Activated CD8-positive, alpha-beta T cell treated with anti-CD3 and anti-CD28 coated beads for 36 hours (primary cell): ENCODE results near the gene HHATL. TPM values are rescaled to one million over a fixed set of nuclear protein-coding genes. Genes with fewer than 3 reads are reported as not detected.

Experiments
- ATAC-seq: fragments of 200-7000 bp; cut with Tn5 transposase; one replicate; pipeline ENCODE4 v1.10.0; 2021; ENCODE audit warnings: mild to moderate bottlenecking, moderate library complexity
- CTCF ChIA-PET: fragments of 350-600 bp; sonication (Branson Sonifier 250); formaldehyde crosslinking; loops from one replicate; lab custom pipeline; 2021; ENCODE audit warnings: antibody characterized with exemption; lab: Charles Lee
- POLR2A ChIA-PET: fragments of 350-600 bp; sonication (Branson Sonifier 250); formaldehyde crosslinking; loops from one replicate; lab custom pipeline; 2021; ENCODE audit warnings: antibody characterized with exemption; lab: Charles Lee
- DNase-seq: peaks from one replicate; pipeline ENCODE4 v3.0.0-alpha.2; 2020
- H3K27ac Mint-ChIP-seq: one replicate; pipeline ENCODE4 v1.8.0; 2021; ENCODE audit warnings: mild to moderate bottlenecking, mixed read lengths
- H3K27me3 Mint-ChIP-seq: one replicate; pipeline ENCODE4 v1.8.0; 2021; ENCODE audit warnings: mixed read lengths
- H3K36me3 Mint-ChIP-seq: one replicate; pipeline ENCODE4 v1.8.0; 2021; ENCODE audit warnings: low read depth, mixed read lengths
- H3K4me1 Mint-ChIP-seq: one replicate; pipeline ENCODE4 v1.8.0; 2021; ENCODE audit warnings: low read depth, mixed read lengths
- H3K4me3 Mint-ChIP-seq: one replicate; pipeline ENCODE4 v1.8.0; 2021; ENCODE audit warnings: mild to moderate bottlenecking, moderate library complexity, mixed read lengths
- H3K9me3 Mint-ChIP-seq: one replicate; pipeline ENCODE4 v1.8.0; 2021; ENCODE audit warnings: mixed read lengths
- CTCF ChIP-seq: fragments of 200-600 bp; IDR thresholded peaks from one replicate; pipeline ENCODE4 v1.8.0; 2022; ENCODE audit warnings: antibody characterized with exemption, mild to moderate bottlenecking
- intact Hi-C: fragments of 100-400 bp; cut with micrococcal nuclease; formaldehyde crosslinking; loops from one replicate; pipeline ENCODE4 v1.10.0; 2022
- total RNA-seq, 2 experiments: library from RNA; stranded (reverse); gene quantifications; one replicate each; pipeline ENCODE4 v1.2.3, GENCODE V29; 2021

Gene HHATL
- total RNA-seq, 2 experiments from 2014 or later = not detected

GRCh38 chr3:42741796-42742195 lies 39.2 kb upstream of the HHATL start:
- POLR2A ChIA-PET = no interaction called here
- ATAC-seq = no peak
- no peak for TF ChIP-seq CTCF

GRCh38 chr3:42739401-42740158 lies 37.0 kb upstream of the HHATL start:
- DNase-seq (no peak), ATAC-seq (no peak)
- H3K36me3 Mint-ChIP-seq = no peaks in the 10 kb centered on the region
- H3K9me3 Mint-ChIP-seq = no peaks in the 10 kb centered on the region
- no peaks in the 10 kb centered on the region for H3K27me3 Mint-ChIP-seq
- no peaks in the 10 kb centered on the region for H3K4me1 Mint-ChIP-seq
- no peak overlapping the region for H3K27ac Mint-ChIP-seq
- ChIA-PET CTCF (interaction anchor here (2.2 kb wide), 1 partner anchor 192 kb away, joined by 4 read pairs; no protein-coding TSS in a partner anchor), POLR2A (no interaction called here)
- no peak overlapping the region for H3K4me3 Mint-ChIP-seq
- TF ChIP-seq CTCF = no peak
- intact Hi-C loops = loop anchor here (10.0 kb wide), 1 partner anchor 155 kb away; the partner anchor contains the start of gene SEC22C

More at GRCh38 chr3:42741796-42742195, 39.2 kb upstream of the HHATL start:
- no peak for DNase-seq
- no peak overlapping the region for H3K4me3 Mint-ChIP-seq
- no peaks in the 10 kb centered on the region for H3K36me3 Mint-ChIP-seq
- CTCF ChIA-PET = interaction anchor here (0.8 to 2.2 kb wide), 4 partner anchors 8 to 194 kb away, joined by 3 to 4 read pairs (median 4); no protein-coding TSS in a partner anchor
- intact Hi-C loops = loop anchor here (10.0 kb wide), 1 partner anchor 157 kb away; the partner anchor contains the start of gene SEC22C
- no peak overlapping the region for H3K27ac Mint-ChIP-seq
- H3K9me3 Mint-ChIP-seq = no peaks in the 10 kb centered on the region
- H3K4me1 Mint-ChIP-seq = no peaks in the 10 kb centered on the region
- no peaks in the 10 kb centered on the region for H3K27me3 Mint-ChIP-seq

- intact Hi-C loops = no loop called here
- H3K4me3 Mint-ChIP-seq = no peak overlapping the region
- CTCF ChIA-PET = no interaction called here
- DNase-seq (no peak), ATAC-seq (no peak)
- no peaks in the 10 kb centered on the region for H3K9me3 Mint-ChIP-seq
- POLR2A ChIA-PET = no interaction called here
- TF ChIP-seq CTCF = no peak
- no peaks in the 10 kb centered on the region for H3K4me1 Mint-ChIP-seq
- H3K36me3 Mint-ChIP-seq = no peaks in the 10 kb centered on the region
- no peak overlapping the region for H3K27ac Mint-ChIP-seq
- H3K27me3 Mint-ChIP-seq = no peaks in the 10 kb centered on the region
Observed at GRCh38 chr3:42736531-42736930, 33.9 kb upstream of the HHATL start.

GRCh38 chr3:42736081-42736480 lies 33.5 kb upstream of the HHATL start:
- no peak overlapping the region for H3K27ac Mint-ChIP-seq
- no peaks in the 10 kb centered on the region for H3K9me3 Mint-ChIP-seq
- ChIA-PET POLR2A (no interaction called here), CTCF (no interaction called here)
- no peak for TF ChIP-seq CTCF
- H3K4me1 Mint-ChIP-seq = no peaks in the 10 kb centered on the region
- H3K36me3 Mint-ChIP-seq = no peaks in the 10 kb centered on the region
- DNase-seq (no peak), ATAC-seq (no peak)
- no peak overlapping the region for H3K4me3 Mint-ChIP-seq
- no peaks in the 10 kb centered on the region for H3K27me3 Mint-ChIP-seq
- intact Hi-C loops = no loop called here

GRCh38 chr3:42735615-42736014 lies 33.0 kb upstream of the HHATL start:
- Mint-ChIP-seq H3K9me3 (no peaks in the 10 kb centered on the region), H3K27ac (no peak overlapping the region), H3K4me3 (no peak overlapping the region), H3K36me3 (no peaks in the 10 kb centered on the region), H3K4me1 (no peaks in the 10 kb centered on the region), H3K27me3 (no peaks in the 10 kb centered on the region)
- ATAC-seq (no peak), DNase-seq (no peak)
- intact Hi-C loops = no loop called here
- no peak for TF ChIP-seq CTCF
- POLR2A ChIA-PET = no interaction called here
- CTCF ChIA-PET = interaction anchor here (1.0 to 1.6 kb wide), 2 partner anchors 8 to 10 kb away, joined by 3 read pairs; no protein-coding TSS in a partner anchor
